ENCODE data around the gene FGD2.

DNA sequence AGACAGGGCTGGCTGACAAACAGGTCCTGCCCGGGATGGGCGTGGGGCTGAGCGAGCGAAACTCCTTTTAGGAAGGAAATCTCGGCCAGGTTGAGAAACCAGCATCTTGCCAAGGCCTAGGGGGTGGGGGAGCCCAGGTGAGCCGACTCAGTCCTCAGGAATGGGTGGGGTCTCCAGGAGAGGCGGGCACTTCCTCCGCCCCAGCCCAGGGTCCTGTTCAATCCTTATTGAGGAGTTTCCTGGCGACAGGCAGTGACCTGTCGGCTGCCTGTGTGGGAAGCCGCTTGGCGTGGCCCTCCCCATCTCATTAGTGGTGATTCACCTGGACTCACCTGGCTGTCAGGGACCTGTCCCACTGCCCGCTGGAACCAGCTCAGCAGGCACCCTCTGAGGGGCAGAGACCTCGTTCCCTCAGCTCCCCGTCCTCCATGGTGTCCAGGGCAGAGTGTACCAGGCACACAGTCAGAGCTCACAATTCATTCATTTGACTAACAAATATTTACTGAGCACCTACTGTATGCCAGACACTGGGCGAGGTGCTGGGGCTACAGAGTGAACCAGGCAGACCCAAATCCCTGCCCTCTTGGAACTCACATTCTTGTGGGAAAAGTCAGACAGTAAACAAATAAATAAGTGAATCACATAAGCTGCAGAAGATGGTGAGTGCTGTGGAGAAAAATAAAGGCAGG, 51.1 kb downstream of the FGD2 start:
- no peak for TF ChIP-seq EZH2 (IDR thresholded peaks at IDR 0.05; ENCODE audit: low read depth, low read length, severe bottlenecking)
- TF ChIP-seq SAP30 (IDR thresholded peaks at IDR 0.05; ENCODE audit: insufficient read depth, insufficient replicate concordance, low read length), result no peak
- no peak for TF ChIP-seq GABPA (IDR thresholded peaks at IDR 0.05; ENCODE audit: borderline replicate concordance, insufficient read depth, low read length)
- no peak for TF ChIP-seq TCF12 (IDR thresholded peaks at IDR 0.05; ENCODE audit: low read depth, low read length)
- TF ChIP-seq, protein P1, sequence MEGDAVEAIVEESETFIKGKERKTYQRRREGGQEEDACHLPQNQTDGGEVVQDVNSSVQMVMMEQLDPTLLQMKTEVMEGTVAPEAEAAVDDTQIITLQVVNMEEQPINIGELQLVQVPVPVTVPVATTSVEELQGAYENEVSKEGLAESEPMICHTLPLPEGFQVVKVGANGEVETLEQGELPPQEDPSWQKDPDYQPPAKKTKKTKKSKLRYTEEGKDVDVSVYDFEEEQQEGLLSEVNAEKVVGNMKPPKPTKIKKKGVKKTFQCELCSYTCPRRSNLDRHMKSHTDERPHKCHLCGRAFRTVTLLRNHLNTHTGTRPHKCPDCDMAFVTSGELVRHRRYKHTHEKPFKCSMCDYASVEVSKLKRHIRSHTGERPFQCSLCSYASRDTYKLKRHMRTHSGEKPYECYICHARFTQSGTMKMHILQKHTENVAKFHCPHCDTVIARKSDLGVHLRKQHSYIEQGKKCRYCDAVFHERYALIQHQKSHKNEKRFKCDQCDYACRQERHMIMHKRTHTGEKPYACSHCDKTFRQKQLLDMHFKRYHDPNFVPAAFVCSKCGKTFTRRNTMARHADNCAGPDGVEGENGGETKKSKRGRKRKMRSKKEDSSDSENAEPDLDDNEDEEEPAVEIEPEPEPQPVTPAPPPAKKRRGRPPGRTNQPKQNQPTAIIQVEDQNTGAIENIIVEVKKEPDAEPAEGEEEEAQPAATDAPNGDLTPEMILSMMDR (IDR thresholded peaks at IDR 0.05; ENCODE audit: control extremely low read depth in 1 of 3, insufficient read depth in 1 of 3, low read depth in 1 of 3, low read length in 3 of 3), result no peak
- TF ChIP-seq EP300 (IDR thresholded peaks at IDR 0.05; ENCODE audit: borderline replicate concordance in 1 of 2, low read depth in 2 of 2, low read length in 2 of 2), result no peak

Data from H1 (cell line).